Measurements from ENCODE around the gene EXOC4. TPM values are rescaled to one million over a fixed set of nuclear protein-coding genes. Genes with fewer than 3 reads are reported as not detected.

EXOC4 gene
- total RNA-seq, 1 donor from 2014 or later: 99.2 TPM

GRCh38 chr7:133480868-133481267 lies 228.0 kb downstream of the EXOC4 start:
- no peaks in the 10 kb centered on the region for H3K9me3 ChIP-seq
- no peak for DNase-seq (ENCODE audit: extremely low spot score in 2 of 2)
- intact Hi-C loops (cut with DNase I): no loop called here
- no peak for TF ChIP-seq CTCF (IDR thresholded peaks at IDR 0.05)
- TF ChIP-seq POLR2AphosphoS5 (IDR thresholded peaks at IDR 0.05; ENCODE audit: insufficient read depth in 1 of 2, low read depth in 1 of 2): no peak
- TF ChIP-seq POLR2A (IDR thresholded peaks at IDR 0.05): no peak
- no peaks in the 10 kb centered on the region for H3K4me1 ChIP-seq
- no peak overlapping the region for H3K27ac ChIP-seq
- no peak overlapping the region for H3K4me3 ChIP-seq
- no peaks in the 10 kb centered on the region for H3K27me3 ChIP-seq
- peaks cover 0 to 4% of the 10 kb centered on the region in 2 donors for H3K36me3 ChIP-seq

GRCh38 chr7:133481676-133482075 lies 228.8 kb downstream of the EXOC4 start:
- H3K4me3 ChIP-seq: no peak overlapping the region
- intact Hi-C loops (cut with DNase I): no loop called here
- peaks cover 0 to 4% of the 10 kb centered on the region in 2 donors for H3K36me3 ChIP-seq
- TF ChIP-seq POLR2AphosphoS5 (IDR thresholded peaks at IDR 0.05; ENCODE audit: insufficient read depth in 1 of 2, low read depth in 1 of 2): no peak
- TF ChIP-seq POLR2A (IDR thresholded peaks at IDR 0.05): no peak
- TF ChIP-seq CTCF (IDR thresholded peaks at IDR 0.05): no peak
- H3K9me3 ChIP-seq: no peaks in the 10 kb centered on the region
- no peaks in the 10 kb centered on the region for H3K27me3 ChIP-seq
- no peak for DNase-seq (ENCODE audit: extremely low spot score in 2 of 2)
- no peak overlapping the region for H3K27ac ChIP-seq
- H3K4me1 ChIP-seq: no peaks in the 10 kb centered on the region

GRCh38 chr7:133482599-133482998 lies 229.7 kb downstream of the EXOC4 start:
- Histone ChIP-seq H3K4me3 (no peak overlapping the region), H3K9me3 (no peaks in the 10 kb centered on the region), H3K4me1 (no peaks in the 10 kb centered on the region), H3K36me3 (no peaks in the 10 kb centered on the region), H3K27me3 (no peaks in the 10 kb centered on the region), H3K27ac (no peak overlapping the region)
- TF ChIP-seq POLR2A (IDR thresholded peaks at IDR 0.05) (no peak), POLR2AphosphoS5 (IDR thresholded peaks at IDR 0.05; ENCODE audit: insufficient read depth in 1 of 2, low read depth in 1 of 2) (no peak), CTCF (IDR thresholded peaks at IDR 0.05) (no peak)
- intact Hi-C loops (cut with DNase I): no loop called here
- DNase-seq (ENCODE audit: extremely low spot score in 2 of 2): no peak

- H3K9me3 ChIP-seq: no peaks in the 10 kb centered on the region
- intact Hi-C loops (cut with DNase I): no loop called here
Measured at GRCh38 chr7:133484086-133484485, 231.2 kb downstream of the EXOC4 start.

More at GRCh38 chr7:133484086-133484485, 231.2 kb downstream of the EXOC4 start:
- no peak for DNase-seq (ENCODE audit: extremely low spot score in 2 of 2)
- TF ChIP-seq POLR2A (IDR thresholded peaks at IDR 0.05): no peak
- TF ChIP-seq CTCF (IDR thresholded peaks at IDR 0.05): no peak
- no peak for TF ChIP-seq POLR2AphosphoS5 (IDR thresholded peaks at IDR 0.05; ENCODE audit: insufficient read depth in 1 of 2, low read depth in 1 of 2)
- no peaks in the 10 kb centered on the region for H3K27me3 ChIP-seq
- H3K4me1 ChIP-seq: no peaks in the 10 kb centered on the region
- H3K4me3 ChIP-seq: no peak overlapping the region
- H3K36me3 ChIP-seq: no peaks in the 10 kb centered on the region
- H3K27ac ChIP-seq: no peak overlapping the region

All from vagina (tissue), 2 donors.